Right atrium auricular region (tissue), 2 donors: ENCODE data around the gene SH3BP4. TPM values are rescaled to one million over a fixed set of nuclear protein-coding genes. Genes with fewer than 3 reads are reported as not detected.

Source experiments
- DNase-seq: peaks from one replicate; pipeline ENCODE4 v3.0.0-alpha.2; 2019; ENCODE audit warnings: low spot score
- H3K27ac ChIP-seq, 2 donors: fragments of 200-600 bp; sonication (generic); 1 replicate in 1 of 2; 2 replicates in 1 of 2; pipeline ENCODE4 v1.5.1; 2016 to 2019
- H3K27me3 ChIP-seq, 2 donors: fragments of 200-600 bp; sonication (generic); one replicate each; pipeline versions ENCODE4 v1.5.1 to v1.6.0; 2017 to 2019
- H3K36me3 ChIP-seq: fragments of 200-600 bp; sonication (generic); one replicate; pipeline ENCODE4 v1.5.1; 2016
- H3K4me1 ChIP-seq, 2 donors: fragments of 200-600 bp; sonication (generic); one replicate each; pipeline versions ENCODE4 v1.5.1 to v1.6.0; 2017 to 2019
- H3K4me3 ChIP-seq, 2 donors: fragments of 200-600 bp; sonication (generic); 1 replicate in 1 of 2; 2 replicates in 1 of 2; pipeline ENCODE4 v1.5.1; 2017 to 2019; ENCODE audit warnings: mild to moderate bottlenecking in 1 of 2, moderate library complexity in 1 of 2
- H3K9me3 ChIP-seq, 2 donors: fragments of 200-600 bp; sonication (generic); one replicate each; pipeline ENCODE4 v1.5.1; 2019
- CTCF ChIP-seq, 2 donors: fragments of 200-600 bp; sonication (generic); IDR thresholded peaks; one replicate each; pipeline ENCODE4 v1.5.1; 2019; ENCODE audit warnings: antibody characterized with exemption in 2 of 2
- total RNA-seq, 2 donors: library from RNA; depleted of rRNA; stranded (reverse); fragments of >200 nt; gene quantifications; one replicate each; pipeline ENCODE4 v1.1.0, GENCODE V29; 2016

SH3BP4 gene
- total RNA-seq, 2 donors from 2014 or later, result 27.2 to 34.5 TPM

DNA sequence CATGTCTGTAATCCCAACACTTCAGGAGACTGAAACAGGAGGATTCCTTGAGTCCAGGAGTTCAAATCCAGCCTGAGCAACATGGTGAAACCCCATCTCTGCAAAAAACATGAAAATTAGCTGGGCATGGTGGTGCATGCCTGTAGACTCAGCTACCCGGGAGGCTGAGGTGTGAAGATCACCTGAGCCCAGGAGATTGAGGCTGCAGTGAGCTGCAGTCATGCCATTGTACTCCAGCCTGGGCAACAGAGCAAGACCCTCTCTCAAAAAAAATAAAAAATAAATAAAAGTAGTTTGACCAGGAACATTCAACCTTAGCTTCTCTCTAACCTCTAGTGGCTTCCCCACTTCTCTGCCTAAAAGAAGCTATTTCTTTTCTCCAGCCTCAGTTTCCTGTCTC is 23.8 kb downstream of the SH3BP4 start:
- no peaks in the 10 kb centered on the region for H3K27me3 ChIP-seq
- no peaks in the 10 kb centered on the region for H3K36me3 ChIP-seq
- no peak overlapping the region for H3K4me3 ChIP-seq
- no peak for DNase-seq
- peaks cover under 1 to 66% of the 10 kb centered on the region in 2 donors for H3K4me1 ChIP-seq
- H3K27ac ChIP-seq, result peak overlapping the region; percentile 20 to 53
- TF ChIP-seq CTCF (IDR thresholded peaks at IDR 0.05), result no peak
- H3K9me3 ChIP-seq, result no peaks in the 10 kb centered on the region

DNA sequence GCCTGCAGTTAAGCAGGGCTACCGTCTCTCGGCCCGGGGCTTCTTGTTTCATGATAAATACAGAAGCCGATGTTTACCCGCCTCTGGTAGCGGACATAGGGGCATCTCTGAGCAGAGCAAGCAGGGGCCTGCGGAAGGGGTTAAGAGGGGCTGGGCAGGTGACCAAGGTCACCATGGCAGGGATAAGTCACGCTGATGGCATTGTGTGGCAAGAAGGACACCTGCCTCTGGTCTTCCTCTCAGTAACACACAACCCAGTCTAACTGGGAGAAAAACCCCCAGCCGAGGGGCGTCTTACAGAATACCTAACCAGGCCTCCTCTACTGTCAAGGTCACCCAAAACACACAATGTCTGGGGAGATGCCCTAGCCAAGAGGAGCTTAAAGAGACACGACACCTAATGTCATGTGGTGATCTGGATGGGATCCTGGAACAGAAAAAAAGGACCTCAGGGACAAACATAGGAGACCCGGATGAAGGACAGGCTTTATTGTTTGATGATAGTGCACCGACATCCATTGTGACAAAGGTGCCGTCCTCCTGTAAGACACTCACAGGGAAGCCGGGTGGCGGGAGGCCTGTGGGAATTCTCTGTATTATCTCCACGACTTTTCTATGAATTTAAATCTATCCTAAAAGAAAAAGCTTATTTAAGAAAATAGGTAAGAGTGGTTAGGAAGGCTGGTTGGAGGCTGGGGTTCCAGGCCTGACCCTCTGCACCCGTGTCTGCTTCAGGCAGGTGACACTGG is 24.8 kb downstream of the SH3BP4 start:
- Histone ChIP-seq H3K27ac (peak overlapping the region; percentile 20 to 53), H3K4me1 (peaks cover 4 to 75% of the 10 kb centered on the region in 2 donors)

DNA sequence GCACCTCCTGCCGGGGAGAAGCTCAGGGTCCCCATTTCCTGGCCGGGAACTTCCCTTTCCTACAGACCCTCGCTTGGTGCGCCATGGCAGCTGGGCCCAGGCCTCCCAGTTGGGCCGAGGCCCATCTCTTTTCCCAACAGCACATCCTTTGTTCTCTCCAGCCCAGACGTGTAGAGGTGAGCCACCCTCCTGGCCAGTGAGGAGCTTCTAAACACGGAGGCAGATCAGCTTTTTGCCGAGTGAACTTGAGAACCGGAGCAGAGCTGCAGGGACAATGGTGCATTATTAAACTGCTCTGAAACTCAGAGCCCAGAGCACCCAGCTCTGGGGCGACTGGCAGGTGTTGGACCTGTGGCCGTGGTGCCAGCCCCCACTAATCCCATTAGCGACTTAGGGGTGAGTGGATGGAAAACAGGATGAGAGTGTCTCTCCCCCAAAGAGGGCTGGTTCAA is 25.4 kb downstream of the SH3BP4 start:
- Histone ChIP-seq H3K27ac (peak overlapping the region; percentile 20 to 53), H3K36me3 (no peaks in the 10 kb centered on the region), H3K27me3 (no peaks in the 10 kb centered on the region), H3K4me1 (peaks cover 4 to 81% of the 10 kb centered on the region in 2 donors), H3K9me3 (no peaks in the 10 kb centered on the region), H3K4me3 (no peak overlapping the region)
- TF ChIP-seq CTCF (IDR thresholded peaks at IDR 0.05), result no peak
- no peak for DNase-seq

More for the DNA sequence above, 24.8 kb downstream of the SH3BP4 start:
- no peaks in the 10 kb centered on the region for H3K27me3 ChIP-seq
- no peaks in the 10 kb centered on the region for H3K36me3 ChIP-seq
- TF ChIP-seq CTCF (IDR thresholded peaks at IDR 0.05), result no peak
- DNase-seq, result no peak
- H3K9me3 ChIP-seq, result no peaks in the 10 kb centered on the region
- H3K4me3 ChIP-seq, result no peak overlapping the region

DNA sequence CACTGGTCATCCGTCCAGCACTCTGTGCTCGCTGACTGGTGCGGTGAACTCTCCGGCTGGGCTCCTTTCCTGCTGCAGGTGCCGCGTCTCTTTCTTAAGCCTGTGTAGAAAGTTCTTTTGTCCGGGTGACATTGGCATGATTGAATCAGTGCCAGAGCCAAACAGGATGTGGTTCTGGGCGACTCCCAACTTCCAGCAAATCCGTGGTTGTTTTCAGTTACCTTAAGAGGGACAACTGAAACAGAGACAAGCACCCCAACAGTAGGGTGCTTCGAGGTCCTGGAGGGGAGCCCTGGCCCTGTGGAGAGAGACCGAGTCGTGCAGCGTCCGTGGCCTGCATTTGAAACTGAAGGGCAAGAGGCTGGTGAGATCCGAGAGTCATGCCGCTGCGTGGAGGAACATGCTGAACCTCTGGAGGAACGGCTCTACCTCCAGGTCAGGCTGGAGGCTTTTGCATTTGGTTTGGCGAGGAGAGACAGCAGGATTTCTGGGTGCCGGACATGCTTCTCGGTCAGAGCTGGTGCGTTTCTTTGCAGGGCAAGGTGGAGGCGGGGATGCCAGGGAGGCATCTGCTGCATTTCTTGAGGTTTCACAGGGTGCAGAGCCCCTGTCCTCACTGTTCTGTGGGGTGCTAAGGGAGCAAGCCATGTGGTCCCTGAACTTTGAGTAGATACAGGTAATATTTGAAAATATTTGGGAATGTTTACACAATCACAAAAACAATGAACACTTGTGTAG is 26.8 kb downstream of the SH3BP4 start:
- H3K4me3 ChIP-seq, result peak overlapping the region in 1 of 2 donors; percentile 5
- peak overlapping the region; percentile 38 to 89 for H3K27ac ChIP-seq
- no peaks in the 10 kb centered on the region for H3K27me3 ChIP-seq
- no peak for TF ChIP-seq CTCF (IDR thresholded peaks at IDR 0.05)
- no peaks in the 10 kb centered on the region for H3K9me3 ChIP-seq
- peaks cover 4 to 95% of the 10 kb centered on the region in 2 donors for H3K4me1 ChIP-seq
- no peaks in the 10 kb centered on the region for H3K36me3 ChIP-seq
- DNase-seq, result no peak

GRCh38 chr2:234979204-234980167 is 27.7 kb downstream of the SH3BP4 start:
- H3K36me3 ChIP-seq, result no peaks in the 10 kb centered on the region
- H3K4me3 ChIP-seq, result peak overlapping the region in 1 of 2 donors; percentile 5
- H3K4me1 ChIP-seq, result peaks cover 4 to 100% of the 10 kb centered on the region in 2 donors
- peak; percentile 70 for DNase-seq
- TF ChIP-seq CTCF (IDR thresholded peaks at IDR 0.05), result no peak
- H3K9me3 ChIP-seq, result no peaks in the 10 kb centered on the region
- no peaks in the 10 kb centered on the region for H3K27me3 ChIP-seq
- H3K27ac ChIP-seq, result peak overlapping the region; percentile 38 to 89
